Kidney (tissue), 14 donors: ENCODE results near the gene PRRG2. TPM values are rescaled to one million over a fixed set of nuclear protein-coding genes. Genes with fewer than 3 reads are reported as not detected.

Source experiments
- DNase-seq, 5 donors: peaks; one replicate each; pipeline ENCODE4 v3.0.0-alpha.2; 2013 to 2020
- FAIRE-seq: peaks from 2 replicates; lab custom pipeline; 2012; peaks lifted over from hg19 to GRCh38; lab: Jason Lieb, UNC
- H3K27ac ChIP-seq, 2 donors: one replicate each; pipeline ENCODE4 v1.7.0; 2013; ENCODE audit warnings: low read depth in 2 of 2, low read length in 2 of 2, inconsistent platforms in 1 of 2
- H3K27me3 ChIP-seq: one replicate; pipeline ENCODE4 v1.7.1; 2013; ENCODE audit warnings: low read length, inconsistent platforms; ENCODE audit not compliant: control insufficient read depth, insufficient read depth
- H3K36me3 ChIP-seq, 3 donors: one replicate each; pipeline versions ENCODE4 v1.7.0 to v1.7.1; 2013; ENCODE audit warnings: low read length in 3 of 3, control low read depth in 1 of 3, inconsistent platforms in 1 of 3; ENCODE audit not compliant: insufficient read depth in 3 of 3, control insufficient read depth in 2 of 3
- H3K4me1 ChIP-seq, 3 donors: one replicate each; pipeline versions ENCODE4 v1.7.0 to v1.7.1; 2013; ENCODE audit warnings: low read length in 3 of 3, inconsistent platforms in 1 of 3, low read depth in 1 of 3; ENCODE audit not compliant: control insufficient read depth in 2 of 3, insufficient read depth in 2 of 3
- H3K4me3 ChIP-seq, 3 donors: one replicate each; pipeline versions ENCODE4 v1.7.0 to v1.8.1; 2013; ENCODE audit warnings: low read length in 3 of 3, control low read depth in 1 of 3, inconsistent platforms in 1 of 3
- H3K9ac ChIP-seq, 3 donors: one replicate each; pipeline versions ENCODE4 v1.7.0 to v1.7.1; 2013; ENCODE audit warnings: low read length in 3 of 3, control low read depth in 1 of 3, inconsistent platforms in 1 of 3
- H3K9me3 ChIP-seq, 3 donors: one replicate each; pipeline versions ENCODE4 v1.7.0 to v1.7.1; 2013; ENCODE audit warnings: low read length in 3 of 3, control low read depth in 1 of 3, inconsistent platforms in 1 of 3; ENCODE audit not compliant: control insufficient read depth in 2 of 3, insufficient read depth in 1 of 3
- intact Hi-C: fragments of 100-400 bp; cut with DNase I; formaldehyde crosslinking; loops from one replicate; pipeline ENCODE4 v1.11.1; 2022
- polyA plus RNA-seq: library from polyadenylated mRNA; stranded (reverse); fragments of 350-450 nt; fragmentation: Illumina TruSeq; extraction: RNeasy Lipid Tissue Mini Kit (QIAGEN cat#74804); gene quantifications from one replicate; pipeline ENCODE4 v1.2.3, GENCODE V29; 2014; ENCODE audit warnings: low read depth, low replicate concordance; ENCODE audit not compliant: insufficient read depth
- total RNA-seq: library from RNA; stranded (reverse); fragmentation: NEBNext Ultra II Directional; extraction: Animal tissue kit (Norgen Biotek cat#: 25700); gene quantifications from one replicate; pipeline ENCODE4 v1.2.1, GENCODE V29; 2021
- TF ChIP-seq, protein P1 (sequence below): IDR thresholded peaks from 3 replicates; pipeline ENCODE4 v1.5.1; 2012; ENCODE audit warnings: mild to moderate bottlenecking, moderate library complexity, borderline replicate concordance; ENCODE audit not compliant: insufficient read depth; ENCODE audit errors: extremely low read depth
- donor health status: control.
- donor health status: control.
- donor health status: control.
- donor health status: control.
- donor health status: control.
- donor health status: DM: yes; HTN: yes; CAD: no.
- donor health status: Normal renal cell carcinoma (clear cell type).

PRRG2 gene
- total and polyA plus RNA-seq, 2 donors from 2014 or later, result 14.9 to 17.6 TPM

DNA sequence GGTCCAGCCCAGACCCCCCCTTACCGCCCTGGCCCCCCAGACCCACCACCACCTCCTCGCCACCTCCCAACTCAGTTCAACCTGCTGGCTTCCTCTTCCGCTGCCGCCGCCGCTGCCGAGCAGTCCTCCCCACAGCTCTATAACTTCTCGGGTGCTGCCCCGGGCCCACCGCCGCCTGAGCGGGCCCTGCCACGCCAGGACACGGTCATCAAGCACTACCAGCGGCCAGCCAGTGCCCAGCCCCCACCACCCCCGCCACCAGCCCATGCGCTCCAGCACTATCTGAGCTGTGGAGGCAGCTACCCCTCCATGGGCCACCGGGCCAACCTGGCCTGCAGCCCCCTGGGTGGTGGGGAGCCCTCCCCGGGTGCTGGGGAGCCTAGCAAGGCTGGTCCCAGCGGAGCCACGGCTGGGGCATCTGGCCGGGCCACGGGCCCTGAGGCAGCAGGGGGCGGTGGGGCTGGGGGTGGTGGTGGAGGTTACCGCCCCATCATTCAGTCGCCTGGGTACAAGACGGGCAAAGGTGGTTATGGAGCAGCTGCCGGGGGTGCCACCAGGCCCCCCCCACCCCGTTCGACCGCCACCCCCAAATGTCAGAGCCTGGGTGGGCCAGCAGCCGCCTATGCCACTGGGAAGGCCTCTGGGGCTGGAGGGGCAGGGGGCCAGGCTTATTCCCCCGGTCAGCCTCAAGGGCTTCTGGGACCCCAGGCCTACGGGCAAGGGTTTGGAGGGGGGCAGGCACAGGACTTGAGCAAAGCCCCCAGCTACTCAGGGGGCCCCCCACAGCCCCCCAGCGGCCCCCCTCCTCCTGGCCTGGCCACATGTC is 14.1 kb downstream of the PRRG2 start:
- Histone ChIP-seq H3K9ac (no peak overlapping the region), H3K4me1 (peaks cover 0 to 15% (median 0%) of the 10 kb centered on the region in 3 donors), H3K4me3 (no peak overlapping the region), H3K36me3 (peaks cover 0 to 24% (median 0%) of the 10 kb centered on the region in 3 donors), H3K9me3 (no peaks in the 10 kb centered on the region), H3K27ac (no peak overlapping the region), H3K27me3 (no peaks in the 10 kb centered on the region)
- DNase-seq (peak in 2 of 5 donors; percentile 55 to 72), FAIRE-seq (no peak)
- TF ChIP-seq, protein P1, sequence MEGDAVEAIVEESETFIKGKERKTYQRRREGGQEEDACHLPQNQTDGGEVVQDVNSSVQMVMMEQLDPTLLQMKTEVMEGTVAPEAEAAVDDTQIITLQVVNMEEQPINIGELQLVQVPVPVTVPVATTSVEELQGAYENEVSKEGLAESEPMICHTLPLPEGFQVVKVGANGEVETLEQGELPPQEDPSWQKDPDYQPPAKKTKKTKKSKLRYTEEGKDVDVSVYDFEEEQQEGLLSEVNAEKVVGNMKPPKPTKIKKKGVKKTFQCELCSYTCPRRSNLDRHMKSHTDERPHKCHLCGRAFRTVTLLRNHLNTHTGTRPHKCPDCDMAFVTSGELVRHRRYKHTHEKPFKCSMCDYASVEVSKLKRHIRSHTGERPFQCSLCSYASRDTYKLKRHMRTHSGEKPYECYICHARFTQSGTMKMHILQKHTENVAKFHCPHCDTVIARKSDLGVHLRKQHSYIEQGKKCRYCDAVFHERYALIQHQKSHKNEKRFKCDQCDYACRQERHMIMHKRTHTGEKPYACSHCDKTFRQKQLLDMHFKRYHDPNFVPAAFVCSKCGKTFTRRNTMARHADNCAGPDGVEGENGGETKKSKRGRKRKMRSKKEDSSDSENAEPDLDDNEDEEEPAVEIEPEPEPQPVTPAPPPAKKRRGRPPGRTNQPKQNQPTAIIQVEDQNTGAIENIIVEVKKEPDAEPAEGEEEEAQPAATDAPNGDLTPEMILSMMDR, result no peak
- intact Hi-C loops, result no loop called here

DNA sequence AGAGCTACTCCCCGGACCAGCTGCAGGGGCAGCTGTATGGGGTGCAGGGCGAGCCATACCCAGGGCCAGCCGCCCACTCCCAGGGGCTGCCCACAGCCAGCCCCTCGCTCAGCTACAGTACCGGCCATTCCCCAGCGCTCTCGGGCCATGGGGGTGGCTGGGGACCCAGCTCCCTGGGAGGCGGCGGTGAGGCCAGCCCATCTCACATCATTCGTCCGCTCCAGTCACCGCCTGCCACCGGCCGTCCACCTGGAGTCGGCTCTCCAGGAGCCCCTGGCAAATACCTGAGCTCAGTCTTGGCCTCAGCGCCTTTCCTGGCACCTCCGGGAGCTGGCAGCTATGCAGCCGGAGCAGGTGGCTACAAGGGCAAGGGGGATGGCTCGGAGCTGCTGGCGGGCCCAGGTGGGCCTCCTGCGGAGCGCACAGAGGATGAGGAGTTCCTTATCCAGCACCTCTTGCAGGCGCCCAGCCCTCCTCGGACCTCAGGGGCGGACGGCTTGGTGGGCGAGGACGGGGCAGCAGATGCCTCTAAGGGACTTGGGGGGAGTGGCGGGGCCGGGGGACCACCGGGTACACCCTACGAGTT is 14.8 kb downstream of the PRRG2 start:
- Histone ChIP-seq H3K4me1 (peaks cover 0 to 11% (median 0%) of the 10 kb centered on the region in 3 donors), H3K9me3 (no peaks in the 10 kb centered on the region), H3K36me3 (peaks cover 0 to 24% (median under 1%) of the 10 kb centered on the region in 3 donors), H3K9ac (no peak overlapping the region), H3K27me3 (no peaks in the 10 kb centered on the region), H3K4me3 (no peak overlapping the region), H3K27ac (no peak overlapping the region)
- FAIRE-seq (no peak), DNase-seq (peak in 1 of 5 donors; percentile 73)
- TF ChIP-seq, protein P1, result no peak
- intact Hi-C loops, result no loop called here

DNA sequence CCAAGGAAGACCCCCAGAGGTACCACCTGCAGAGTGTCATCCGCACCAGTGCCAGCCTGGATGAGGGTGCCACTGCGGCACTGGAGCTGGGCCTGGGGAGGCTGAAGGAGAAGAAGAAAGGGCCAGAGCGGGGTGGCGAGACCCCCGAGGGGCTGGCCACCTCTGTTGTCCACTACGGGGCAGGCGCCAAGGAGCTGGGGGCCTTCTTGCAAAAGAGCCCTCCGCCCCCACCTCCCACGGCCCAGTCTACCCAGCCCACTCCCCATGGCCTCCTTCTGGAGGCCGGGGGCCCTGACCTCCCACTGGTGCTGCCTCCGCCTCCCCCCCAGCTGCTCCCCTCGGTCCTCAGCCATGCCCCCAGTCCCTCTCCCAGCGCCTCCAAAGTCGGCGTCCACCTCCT is 15.3 kb downstream of the PRRG2 start:
- FAIRE-seq (no peak), DNase-seq (no peak)
- TF ChIP-seq, protein P1, result no peak
- Histone ChIP-seq H3K36me3 (peaks cover 2 to 24% (median 2%) of the 10 kb centered on the region in 3 donors), H3K9me3 (no peaks in the 10 kb centered on the region), H3K4me1 (peaks cover 0 to 11% (median 0%) of the 10 kb centered on the region in 3 donors), H3K9ac (no peak overlapping the region), H3K4me3 (no peak overlapping the region), H3K27me3 (no peaks in the 10 kb centered on the region), H3K27ac (no peak overlapping the region)
- intact Hi-C loops, result no loop called here
